ENCODE measurements around the gene PIEZO2. TPM values are rescaled to one million over a fixed set of nuclear protein-coding genes. Genes with fewer than 3 reads are reported as not detected.
A peak's percentile ranks its signal among the peaks of the same experiment; 100 is the strongest.

PIEZO2 gene
- total RNA-seq, 1 experiment from 2014 or later, result 0.11 TPM

DNA sequence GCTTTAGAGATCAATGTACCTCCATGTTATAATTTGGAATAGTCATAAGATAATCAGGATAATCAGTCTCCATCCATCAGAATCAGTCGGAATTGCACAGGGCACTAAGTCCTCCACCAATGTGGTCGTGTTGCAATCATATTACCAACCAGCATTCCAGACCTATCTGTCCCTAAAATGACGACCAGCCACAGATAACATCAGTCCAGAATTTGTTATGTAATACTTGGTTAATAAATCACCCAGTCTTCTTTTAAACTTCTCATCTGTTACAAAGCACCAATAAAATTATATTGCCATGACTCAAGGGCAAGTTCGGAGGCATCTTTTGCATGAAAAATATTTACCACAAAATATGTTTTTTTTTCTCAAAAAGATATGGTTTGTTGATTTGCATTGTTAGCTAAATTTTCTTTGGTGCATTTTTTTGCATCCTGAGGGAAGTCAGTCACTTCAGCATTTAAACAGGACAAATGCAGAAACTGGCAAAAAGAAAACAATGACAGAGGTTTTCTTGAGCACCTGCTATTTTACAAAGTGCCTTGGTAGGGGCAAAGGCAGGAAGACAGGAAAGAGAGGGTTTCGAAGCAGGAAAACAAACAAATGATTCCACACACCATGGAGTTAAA, 29.3 kb downstream of the PIEZO2 start:
- H3K9me3 ChIP-seq, result peaks cover 12% of the 10 kb centered on the region; the same call in 1 of the 2 replicates
- Mint-ChIP-seq H3K27ac (ENCODE audit: unreplicated experiment) (peak overlapping the region; percentile 47), H3K4me3 (ENCODE audit: unreplicated experiment) (peak overlapping the region; percentile 39), H3K9me3 (ENCODE audit: unreplicated experiment) (no peaks in the 10 kb centered on the region), H3K4me1 (ENCODE audit: low read depth, unreplicated experiment) (peaks cover 9% of the 10 kb centered on the region), H3K36me3 (ENCODE audit: insufficient read depth, unreplicated experiment) (no peaks in the 10 kb centered on the region), H3K27me3 (ENCODE audit: insufficient read depth, unreplicated experiment) (no peaks in the 10 kb centered on the region)
- peaks cover 58% of the 10 kb centered on the region for H3K4me1 ChIP-seq
- POLR2A ChIA-PET, result no interaction called here
- TF ChIP-seq, protein P1, sequence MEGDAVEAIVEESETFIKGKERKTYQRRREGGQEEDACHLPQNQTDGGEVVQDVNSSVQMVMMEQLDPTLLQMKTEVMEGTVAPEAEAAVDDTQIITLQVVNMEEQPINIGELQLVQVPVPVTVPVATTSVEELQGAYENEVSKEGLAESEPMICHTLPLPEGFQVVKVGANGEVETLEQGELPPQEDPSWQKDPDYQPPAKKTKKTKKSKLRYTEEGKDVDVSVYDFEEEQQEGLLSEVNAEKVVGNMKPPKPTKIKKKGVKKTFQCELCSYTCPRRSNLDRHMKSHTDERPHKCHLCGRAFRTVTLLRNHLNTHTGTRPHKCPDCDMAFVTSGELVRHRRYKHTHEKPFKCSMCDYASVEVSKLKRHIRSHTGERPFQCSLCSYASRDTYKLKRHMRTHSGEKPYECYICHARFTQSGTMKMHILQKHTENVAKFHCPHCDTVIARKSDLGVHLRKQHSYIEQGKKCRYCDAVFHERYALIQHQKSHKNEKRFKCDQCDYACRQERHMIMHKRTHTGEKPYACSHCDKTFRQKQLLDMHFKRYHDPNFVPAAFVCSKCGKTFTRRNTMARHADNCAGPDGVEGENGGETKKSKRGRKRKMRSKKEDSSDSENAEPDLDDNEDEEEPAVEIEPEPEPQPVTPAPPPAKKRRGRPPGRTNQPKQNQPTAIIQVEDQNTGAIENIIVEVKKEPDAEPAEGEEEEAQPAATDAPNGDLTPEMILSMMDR (IDR thresholded peaks at IDR 0.05; ENCODE audit: insufficient read depth in 1 of 2, low read depth in 1 of 2, low read length in 1 of 2, severe bottlenecking in 1 of 2, unreplicated experiment in 1 of 2), result no peak
- BruUV-seq (replicated peaks), result no TSS peak
- DNase-seq, result peak; percentile 76
- CTCF ChIA-PET, result no interaction called here
- intact Hi-C loops (cut with micrococcal nuclease; ENCODE audit: unreplicated experiment), result loop anchor here (2.0 kb wide), 1 partner anchor 13 kb away; no protein-coding TSS in a partner anchor
- H3K36me3 ChIP-seq (ENCODE audit: control insufficient read depth, insufficient read depth, low read length), result no peaks in the 10 kb centered on the region
- no peaks in the 10 kb centered on the region for H3K27me3 ChIP-seq (replicated peaks; ENCODE audit: control insufficient read depth, insufficient read depth, low read length)
- no peak overlapping the region for H3K4me3 ChIP-seq (ENCODE audit: low read depth, low read length)

GRCh38 chr18:11119550-11119949, 29.8 kb downstream of the PIEZO2 start:
- H3K27me3 ChIP-seq (replicated peaks; ENCODE audit: control insufficient read depth, insufficient read depth, low read length), result no peaks in the 10 kb centered on the region

GRCh38 chr18:11118051-11118766, 31.2 kb downstream of the PIEZO2 start:
- BruUV-seq (replicated peaks), result no TSS peak
- no peaks in the 10 kb centered on the region for H3K36me3 Mint-ChIP-seq (ENCODE audit: insufficient read depth, unreplicated experiment)
- no peak for DNase-seq

More at GRCh38 chr18:11119550-11119949, 29.8 kb downstream of the PIEZO2 start:
- intact Hi-C loops (cut with micrococcal nuclease; ENCODE audit: unreplicated experiment), result no loop called here
- BruUV-seq (replicated peaks), result no TSS peak
- ChIA-PET CTCF (no interaction called here), POLR2A (no interaction called here)
- peak overlapping the region; percentile 39 for H3K4me3 Mint-ChIP-seq (ENCODE audit: unreplicated experiment)
- Histone ChIP-seq H3K4me3 (ENCODE audit: low read depth, low read length) (no peak overlapping the region), H3K9me3 (peaks cover 12% of the 10 kb centered on the region; the same call in 1 of the 2 replicates), H3K36me3 (ENCODE audit: control insufficient read depth, insufficient read depth, low read length) (no peaks in the 10 kb centered on the region), H3K4me1 (peaks cover 62% of the 10 kb centered on the region)
- peaks cover 12% of the 10 kb centered on the region for H3K4me1 Mint-ChIP-seq (ENCODE audit: low read depth, unreplicated experiment)
- H3K9me3 Mint-ChIP-seq (ENCODE audit: unreplicated experiment), result no peaks in the 10 kb centered on the region
- TF ChIP-seq, protein P1 (IDR thresholded peaks at IDR 0.05; ENCODE audit: insufficient read depth in 1 of 2, low read depth in 1 of 2, low read length in 1 of 2, severe bottlenecking in 1 of 2, unreplicated experiment in 1 of 2), result no peak
- peak overlapping the region; percentile 47 for H3K27ac Mint-ChIP-seq (ENCODE audit: unreplicated experiment)
- no peaks in the 10 kb centered on the region for H3K27me3 Mint-ChIP-seq (ENCODE audit: insufficient read depth, unreplicated experiment)
- DNase-seq, result no peak
- no peaks in the 10 kb centered on the region for H3K36me3 Mint-ChIP-seq (ENCODE audit: insufficient read depth, unreplicated experiment)

More at GRCh38 chr18:11118051-11118766, 31.2 kb downstream of the PIEZO2 start:
- peak overlapping the region; percentile 70 for H3K27ac Mint-ChIP-seq (ENCODE audit: unreplicated experiment)
- Histone ChIP-seq H3K4me3 (ENCODE audit: low read depth, low read length) (no peak overlapping the region), H3K36me3 (ENCODE audit: control insufficient read depth, insufficient read depth, low read length) (no peaks in the 10 kb centered on the region), H3K27me3 (replicated peaks; ENCODE audit: control insufficient read depth, insufficient read depth, low read length) (no peaks in the 10 kb centered on the region), H3K4me1 (peaks cover 67% of the 10 kb centered on the region), H3K9me3 (peaks cover 8% of the 10 kb centered on the region; the same call in 1 of the 2 replicates)
- POLR2A ChIA-PET, result no interaction called here
- H3K9me3 Mint-ChIP-seq (ENCODE audit: unreplicated experiment), result no peaks in the 10 kb centered on the region
- CTCF ChIA-PET, result no interaction called here
- TF ChIP-seq, protein P1 (IDR thresholded peaks at IDR 0.05; ENCODE audit: insufficient read depth in 1 of 2, low read depth in 1 of 2, low read length in 1 of 2, severe bottlenecking in 1 of 2, unreplicated experiment in 1 of 2), result no peak
- H3K4me3 Mint-ChIP-seq (ENCODE audit: unreplicated experiment), result no peak overlapping the region
- intact Hi-C loops (cut with micrococcal nuclease; ENCODE audit: unreplicated experiment), result no loop called here
- H3K4me1 Mint-ChIP-seq (ENCODE audit: low read depth, unreplicated experiment), result peaks cover 24% of the 10 kb centered on the region
- no peaks in the 10 kb centered on the region for H3K27me3 Mint-ChIP-seq (ENCODE audit: insufficient read depth, unreplicated experiment)
